Stomach (tissue), 9 donors: ENCODE measurements around the gene ALK. TPM values are rescaled to one million over a fixed set of nuclear protein-coding genes. Genes with fewer than 3 reads are reported as not detected.

Experiments
- DNase-seq, 2 donors: peaks; one replicate each; pipeline versions ENCODE4 v3.0.0 to v3.0.0-alpha.2; 2013 to 2019
- H3K27ac ChIP-seq, 5 donors: fragments of 200-600 bp in 4 of 5; sonication (generic) in 4 of 5; one replicate each; pipeline ENCODE4 v1.5.1; 2013 to 2019; ENCODE audit warnings: mild to moderate bottlenecking in 1 of 5, moderate library complexity in 1 of 5
- H3K27me3 ChIP-seq, 3 donors: fragments of 200-600 bp; sonication (generic); one replicate each; pipeline ENCODE4 v1.5.1; 2017 to 2019; ENCODE audit warnings: mixed run types in 1 of 3
- H3K36me3 ChIP-seq, 4 donors: fragments of 200-600 bp; sonication (generic); 1 replicate in 3 of 4; 2 replicates in 1 of 4; pipeline ENCODE4 v1.5.1; 2016 to 2019
- H3K4me1 ChIP-seq, 4 donors: fragments of 200-600 bp; sonication (generic); one replicate each; pipeline ENCODE4 v1.5.1; 2016 to 2019
- H3K4me3 ChIP-seq, 4 donors: fragments of 200-600 bp; sonication (generic) in 3 of 4; one replicate each; pipeline ENCODE4 v1.5.1; 2016 to 2019; ENCODE audit warnings: mild to moderate bottlenecking in 1 of 4
- H3K9me3 ChIP-seq, 4 donors: fragments of 200-600 bp; sonication (generic); one replicate each; pipeline ENCODE4 v1.5.1; 2016 to 2019
- CTCF ChIP-seq, 7 experiments: fragments of 450-650 bp in 4 of 7; fragments of 200-600 bp in 3 of 7; sonication (generic) in 3 of 7; IDR thresholded peaks; one replicate each; pipeline ENCODE4 v1.5.1; 2016 to 2019; ENCODE audit warnings: antibody characterized with exemption in 7 of 7, control low read depth in 2 of 7, mild to moderate bottlenecking in 1 of 7
- EP300 ChIP-seq: sonication (generic); formaldehyde crosslinking; IDR thresholded peaks from one replicate; pipeline ENCODE4 v1.6.1; 2017; ENCODE audit warnings: antibody characterized with exemption
- POLR2A ChIP-seq, 4 donors: fragments of 450-650 bp; IDR thresholded peaks; one replicate each; pipeline ENCODE4 v1.6.1; 2016; ENCODE audit warnings: antibody characterized with exemption in 4 of 4, control low read depth in 2 of 4, mild to moderate bottlenecking in 1 of 4, moderate library complexity in 1 of 4
- POLR2AphosphoS5 ChIP-seq, 3 donors: sonication (generic); formaldehyde crosslinking; IDR thresholded peaks; one replicate each; pipeline ENCODE4 v1.6.1; 2016; ENCODE audit warnings: antibody characterized with exemption in 3 of 3
- WGBS, 5 donors: extraction: QIAGEN DNeasy Blood & Tissue Kit in 3 of 5; methylation state at CpG; one replicate each; pipeline versions ENCODE4 v1.1.5 to v1.1.7; 2013 to 2018; 5-methylcytosine and 5-hydroxymethylcytosine counted together
- intact Hi-C: fragments of 100-400 bp; cut with DNase I; formaldehyde crosslinking; loops from one replicate; pipeline ENCODE4 v1.15.1; 2023; ENCODE audit warnings: low total_unique reads
- polyA plus RNA-seq, 3 donors: library from polyadenylated mRNA; stranded (reverse); fragments of 200-250 nt; gene quantifications; one replicate each; pipeline ENCODE4 v1.2.3, GENCODE V29; 2013
- total RNA-seq, 5 donors: library from RNA; depleted of rRNA; stranded (reverse); fragments of >200 nt; gene quantifications; one replicate each; pipeline versions ENCODE4 v1.1.0 to v1.2.3, GENCODE V29; 2014 to 2016
- donor health status: healthy with polysubstance abuse.
- donor health status: Bipolar disorder and iron deficiency.
- donor health status: healthy.

The ALK gene
- total and polyA plus RNA-seq, 8 donors = 0.13 to 0.92 TPM; not detected in 6

- Histone ChIP-seq H3K36me3 (no peaks in the 10 kb centered on the region), H3K9me3 (no peaks in the 10 kb centered on the region), H3K4me3 (no peak overlapping the region), H3K27ac (no peak overlapping the region), H3K4me1 (no peaks in the 10 kb centered on the region), H3K27me3 (no peaks in the 10 kb centered on the region)
- no peak for TF ChIP-seq POLR2A (IDR thresholded peaks at IDR 0.05)
- 75 to 82% (median 79%) methylated on average over 5 of the region's 5 CpGs for WGBS, 5 donors
- DNase-seq = no peak
- intact Hi-C loops = no loop called here
Observed at GRCh38 chr2:29597035-29597434, 324.4 kb downstream of the ALK start.

- no peak overlapping the region for H3K4me3 ChIP-seq
- no peaks in the 10 kb centered on the region for H3K36me3 ChIP-seq
- 70 to 83% (median 77%) methylated on average over 2 of the region's 2 CpGs for WGBS, 5 donors
- intact Hi-C loops = no loop called here
- H3K27me3 ChIP-seq = no peaks in the 10 kb centered on the region
- H3K4me1 ChIP-seq = no peaks in the 10 kb centered on the region
- no peak for DNase-seq
- H3K27ac ChIP-seq = no peak overlapping the region
- TF ChIP-seq CTCF (IDR thresholded peaks at IDR 0.05) = no peak
- TF ChIP-seq EP300 = no peak
- TF ChIP-seq POLR2A (IDR thresholded peaks at IDR 0.05) = no peak
- TF ChIP-seq POLR2AphosphoS5 (IDR thresholded peaks at IDR 0.05) = no peak
- H3K9me3 ChIP-seq = no peaks in the 10 kb centered on the region
Observed at GRCh38 chr2:29596584-29596983, 324.8 kb downstream of the ALK start.

- intact Hi-C loops = no loop called here
- 89 to 92% (median 90%) methylated on average over 10 of the region's 10 CpGs for WGBS, 5 donors
- H3K27me3 ChIP-seq = no peaks in the 10 kb centered on the region
- TF ChIP-seq POLR2A (IDR thresholded peaks at IDR 0.05) (no peak), EP300 (no peak), POLR2AphosphoS5 (IDR thresholded peaks at IDR 0.05) (no peak), CTCF (IDR thresholded peaks at IDR 0.05) (no peak)
- no peak overlapping the region for H3K27ac ChIP-seq
- H3K36me3 ChIP-seq = no peaks in the 10 kb centered on the region
- H3K4me3 ChIP-seq = no peak overlapping the region
- H3K4me1 ChIP-seq = peaks cover 0 to 8% (median 0%) of the 10 kb centered on the region in 4 donors
- DNase-seq = no peak
- H3K9me3 ChIP-seq = no peaks in the 10 kb centered on the region
Observed at GRCh38 chr2:29591600-29591999, 329.8 kb downstream of the ALK start.

- Histone ChIP-seq H3K4me1 (peaks cover 0 to 8% (median 0%) of the 10 kb centered on the region in 4 donors), H3K9me3 (no peaks in the 10 kb centered on the region), H3K27ac (no peak overlapping the region), H3K4me3 (no peak overlapping the region), H3K36me3 (no peaks in the 10 kb centered on the region), H3K27me3 (no peaks in the 10 kb centered on the region)
- DNase-seq = no peak
- intact Hi-C loops = no loop called here
- WGBS, 5 donors = 87 to 91% (median 90%) methylated on average over 7 of the region's 7 CpGs
- TF ChIP-seq POLR2A (IDR thresholded peaks at IDR 0.05) (no peak), EP300 (no peak), POLR2AphosphoS5 (IDR thresholded peaks at IDR 0.05) (no peak), CTCF (IDR thresholded peaks at IDR 0.05) (no peak)
Observed at GRCh38 chr2:29590211-29590610, 331.2 kb downstream of the ALK start.

GRCh38 chr2:29589440-29590103 lies 331.8 kb downstream of the ALK start:
- 52 to 73% (median 66%) methylated on average over 5 of the region's 5 CpGs for WGBS, 5 donors
- Histone ChIP-seq H3K9me3 (no peaks in the 10 kb centered on the region), H3K36me3 (no peaks in the 10 kb centered on the region), H3K27ac (no peak overlapping the region), H3K27me3 (no peaks in the 10 kb centered on the region), H3K4me1 (peaks cover 0 to 8% (median 0%) of the 10 kb centered on the region in 4 donors), H3K4me3 (no peak overlapping the region)
- no peak for TF ChIP-seq POLR2AphosphoS5 (IDR thresholded peaks at IDR 0.05)
- TF ChIP-seq CTCF (IDR thresholded peaks at IDR 0.05) = no peak
- no peak for TF ChIP-seq POLR2A (IDR thresholded peaks at IDR 0.05)
- TF ChIP-seq EP300 = no peak
- intact Hi-C loops = no loop called here
- DNase-seq = no peak
